ENCODE results near the gene MFSD2B.
A peak's percentile ranks its signal among the peaks of the same experiment; 100 is the strongest.
"Not testable (repeated sequence)": the region's sequence is repeated elsewhere in the genome, so short reads cannot be mapped to it uniquely, and the experiment has no call there.

Gene MFSD2B

DNA sequence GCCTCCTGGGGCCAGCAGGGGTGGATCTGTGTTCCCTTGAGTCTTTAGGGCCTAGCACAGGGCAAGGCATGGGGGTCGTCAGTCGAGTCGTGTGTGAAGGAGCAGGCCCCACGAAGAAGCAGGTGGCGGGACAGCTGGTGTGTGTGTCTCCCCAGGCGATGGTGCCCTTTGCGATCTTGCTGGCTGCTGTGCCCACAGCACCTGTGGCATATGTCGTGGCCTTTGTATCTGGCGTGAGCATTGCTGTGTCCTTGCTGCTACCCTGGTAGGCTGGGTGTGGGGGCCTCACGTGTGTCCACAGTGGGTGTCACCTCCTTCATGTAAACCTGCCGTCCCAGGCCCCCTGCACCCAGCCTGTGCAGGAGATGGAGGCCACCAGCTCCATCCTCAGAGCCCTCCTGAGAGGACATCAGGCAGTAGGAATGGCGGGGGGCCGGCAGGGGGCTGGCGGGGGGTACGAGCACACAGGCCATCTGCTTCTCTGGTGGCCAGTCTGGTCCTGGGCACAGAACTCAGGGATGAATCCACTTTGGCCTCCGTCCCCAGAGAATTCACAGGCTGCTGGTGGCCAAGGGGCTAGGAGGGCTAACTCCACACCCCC, 13.2 kb downstream of the MFSD2B start:
- H3K9me3 ChIP-seq (replicated peaks in 1 of 11) = no peaks in the 10 kb centered on the region
- H3K36me3 ChIP-seq = peaks cover 22 to 67% (median 48%) of the 10 kb centered on the region in 11 experiments

DNA sequence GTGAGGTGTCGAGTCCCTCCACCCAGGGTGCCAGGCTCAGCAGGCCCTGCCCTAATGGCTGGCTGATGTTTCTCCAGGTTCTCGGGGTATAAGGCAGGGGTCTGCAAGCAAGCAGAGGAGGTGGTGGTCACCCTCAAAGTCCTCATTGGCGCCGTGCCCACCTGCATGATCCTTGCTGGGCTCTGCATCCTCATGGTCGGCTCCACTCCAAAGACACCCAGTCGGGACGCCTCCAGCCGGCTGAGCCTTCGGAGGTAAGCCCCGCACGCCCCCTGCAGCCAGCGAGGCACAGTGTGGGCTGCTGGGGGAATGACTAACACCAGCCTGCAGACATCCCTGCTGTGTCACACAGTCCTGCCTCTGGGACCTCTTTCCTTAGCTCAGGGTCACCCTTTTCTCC, 14.1 kb downstream of the MFSD2B start:
- Histone ChIP-seq H3K36me3 (peaks cover 28 to 76% (median 58%) of the 10 kb centered on the region in 11 experiments), H3K4me2 (no peak overlapping the region), H4K20me1 (peaks cover 0 to 35% (median 0%) of the 10 kb centered on the region in 11 experiments; a peak in 5 of 22 replicates), H3K4me1 (no peaks in the 10 kb centered on the region), H3K27me3 (no peaks in the 10 kb centered on the region), H3K9me3 (replicated peaks in 1 of 11) (no peaks in the 10 kb centered on the region), H3K4me3 (no peak overlapping the region), H3K9ac (no peak overlapping the region), H3K27ac (no peak overlapping the region)
- TF ChIP-seq Cebpa-rat (IDR thresholded peaks at IDR 0.05) = no peak

More for the DNA sequence above, 13.2 kb downstream of the MFSD2B start:
- H4K20me1 ChIP-seq = peaks cover 0 to 35% (median 0%) of the 10 kb centered on the region in 11 experiments; a peak in 5 of 22 replicates
- H3K27ac ChIP-seq = no peak overlapping the region
- H3K4me2 ChIP-seq = no peak overlapping the region
- no peak for TF ChIP-seq Cebpa-rat (IDR thresholded peaks at IDR 0.05)
- H3K4me1 ChIP-seq = no peaks in the 10 kb centered on the region
- H3K9ac ChIP-seq = no peak overlapping the region
- no peaks in the 10 kb centered on the region for H3K27me3 ChIP-seq
- no peak overlapping the region for H3K4me3 ChIP-seq

- Histone ChIP-seq H3K27ac (no peak overlapping the region), H3K4me1 (no peaks in the 10 kb centered on the region), H3K9ac (no peak overlapping the region), H4K20me1 (peaks cover 0 to 35% (median 0%) of the 10 kb centered on the region in 11 experiments; a peak in 5 of 22 replicates), H3K36me3 (peaks cover 39 to 87% (median 69%) of the 10 kb centered on the region in 11 experiments), H3K4me3 (no peak overlapping the region), H3K27me3 (no peaks in the 10 kb centered on the region), H3K4me2 (no peak overlapping the region), H3K9me3 (replicated peaks in 1 of 11) (no peaks in the 10 kb centered on the region)
- TF ChIP-seq Cebpa-rat (IDR thresholded peaks at IDR 0.05) = no peak
Measured at GRCh38 chr2:24024996-24025663, 15.2 kb downstream of the MFSD2B start.

- Histone ChIP-seq H3K4me3 (no peak overlapping the region), H4K20me1 (peaks cover 0 to 33% (median 0%) of the 10 kb centered on the region in 11 experiments; a peak in 5 of 22 replicates), H3K36me3 (peaks cover 50 to 98% (median 80%) of the 10 kb centered on the region in 11 experiments)
Measured at GRCh38 chr2:24026233-24026632, 16.3 kb downstream of the MFSD2B start.

DNA sequence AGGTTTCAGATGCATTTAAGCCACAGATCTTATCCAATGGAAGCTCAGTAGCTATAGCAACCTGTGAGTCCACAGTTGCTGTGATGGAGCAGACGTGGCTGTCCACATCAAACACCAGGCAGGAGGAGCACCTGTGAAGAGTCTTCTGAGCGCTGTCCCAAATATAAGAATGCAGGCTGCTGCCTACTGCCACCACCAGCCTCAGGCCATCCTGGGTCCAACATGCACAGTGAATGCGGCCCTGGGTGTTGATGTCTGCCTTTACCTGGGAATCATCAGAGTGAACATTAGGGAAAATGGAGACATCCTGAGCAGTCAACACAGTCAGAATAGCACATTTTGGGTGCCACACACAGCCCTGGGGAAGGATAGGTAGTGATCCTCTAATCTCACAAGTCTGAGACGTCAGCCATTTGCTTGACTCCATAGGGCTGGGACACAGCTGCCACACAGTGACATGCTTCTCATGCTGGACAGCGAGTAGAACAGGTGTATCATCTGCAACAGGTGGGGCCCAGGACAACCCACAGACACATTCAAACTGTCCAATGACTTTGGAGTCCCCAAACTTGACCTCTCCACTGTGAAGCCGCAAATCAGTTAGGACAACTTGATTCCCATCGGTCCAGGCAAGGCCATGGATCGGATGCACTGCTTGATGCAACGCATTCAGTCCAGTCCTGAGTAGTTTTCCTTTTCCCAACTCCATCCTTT, 29.1 kb downstream of the MFSD2B start:
- Histone ChIP-seq H4K20me1 (peaks cover 0 to 18% (median 4%) of the 10 kb centered on the region in 11 experiments; a peak in 7 of 22 replicates), H3K9ac (no peak overlapping the region), H3K27ac (no peak overlapping the region), H3K36me3 (peaks cover 28 to 57% (median 41%) of the 10 kb centered on the region in 11 experiments), H3K4me2 (no peak overlapping the region), H3K4me3 (no peak overlapping the region), H3K4me1 (no peaks in the 10 kb centered on the region), H3K9me3 (replicated peaks in 1 of 11) (no peaks in the 10 kb centered on the region), H3K27me3 (no peaks in the 10 kb centered on the region)
- TF ChIP-seq Cebpa-rat (IDR thresholded peaks at IDR 0.05) = no peak

More at GRCh38 chr2:24026233-24026632, 16.3 kb downstream of the MFSD2B start:
- H3K4me1 ChIP-seq = no peaks in the 10 kb centered on the region
- H3K27ac ChIP-seq = no peak overlapping the region
- no peak overlapping the region for H3K4me2 ChIP-seq
- H3K9me3 ChIP-seq (replicated peaks in 1 of 11) = no peaks in the 10 kb centered on the region
- no peak for TF ChIP-seq Cebpa-rat (IDR thresholded peaks at IDR 0.05)
- H3K27me3 ChIP-seq = no peaks in the 10 kb centered on the region
- H3K9ac ChIP-seq = no peak overlapping the region

GRCh38 chr2:24040511-24040910, 30.6 kb downstream of the MFSD2B start:
- peaks cover 5 to 8% (median 6%) of the 10 kb centered on the region in 10 experiments; a peak in 19 of 20 replicates for H3K4me1 ChIP-seq
- H3K4me3 ChIP-seq = no peak overlapping the region
- H3K9ac ChIP-seq = no peak overlapping the region
- H3K4me2 ChIP-seq = no peak overlapping the region
- no peak overlapping the region for H3K27ac ChIP-seq
- no peaks in the 10 kb centered on the region for H3K9me3 ChIP-seq (replicated peaks in 1 of 11)
- TF ChIP-seq Cebpa-rat (IDR thresholded peaks at IDR 0.05) = no peak
- peaks cover 0 to 18% (median 4%) of the 10 kb centered on the region in 11 experiments; a peak in 6 of 22 replicates for H4K20me1 ChIP-seq
- H3K27me3 ChIP-seq = no peaks in the 10 kb centered on the region
- peaks cover 28 to 45% (median 40%) of the 10 kb centered on the region in 11 experiments for H3K36me3 ChIP-seq

GRCh38 chr2:24043133-24043532, 33.2 kb downstream of the MFSD2B start:
- H3K27ac ChIP-seq; H3K9me3 ChIP-seq (replicated peaks in 1 of 11); H3K4me2 ChIP-seq; H3K4me3 ChIP-seq; H3K9ac ChIP-seq; H3K27me3 ChIP-seq: not testable (repeated sequence)
- Histone ChIP-seq H4K20me1 (peaks cover 0 to 18% (median 0%) of the 10 kb centered on the region in 11 experiments; a peak in 4 of 22 replicates), H3K36me3 (peaks cover 15 to 22% (median 18%) of the 10 kb centered on the region in 11 experiments), H3K4me1 (peaks cover 20 to 25% (median 23%) of the 10 kb centered on the region in 10 experiments)

DNA sequence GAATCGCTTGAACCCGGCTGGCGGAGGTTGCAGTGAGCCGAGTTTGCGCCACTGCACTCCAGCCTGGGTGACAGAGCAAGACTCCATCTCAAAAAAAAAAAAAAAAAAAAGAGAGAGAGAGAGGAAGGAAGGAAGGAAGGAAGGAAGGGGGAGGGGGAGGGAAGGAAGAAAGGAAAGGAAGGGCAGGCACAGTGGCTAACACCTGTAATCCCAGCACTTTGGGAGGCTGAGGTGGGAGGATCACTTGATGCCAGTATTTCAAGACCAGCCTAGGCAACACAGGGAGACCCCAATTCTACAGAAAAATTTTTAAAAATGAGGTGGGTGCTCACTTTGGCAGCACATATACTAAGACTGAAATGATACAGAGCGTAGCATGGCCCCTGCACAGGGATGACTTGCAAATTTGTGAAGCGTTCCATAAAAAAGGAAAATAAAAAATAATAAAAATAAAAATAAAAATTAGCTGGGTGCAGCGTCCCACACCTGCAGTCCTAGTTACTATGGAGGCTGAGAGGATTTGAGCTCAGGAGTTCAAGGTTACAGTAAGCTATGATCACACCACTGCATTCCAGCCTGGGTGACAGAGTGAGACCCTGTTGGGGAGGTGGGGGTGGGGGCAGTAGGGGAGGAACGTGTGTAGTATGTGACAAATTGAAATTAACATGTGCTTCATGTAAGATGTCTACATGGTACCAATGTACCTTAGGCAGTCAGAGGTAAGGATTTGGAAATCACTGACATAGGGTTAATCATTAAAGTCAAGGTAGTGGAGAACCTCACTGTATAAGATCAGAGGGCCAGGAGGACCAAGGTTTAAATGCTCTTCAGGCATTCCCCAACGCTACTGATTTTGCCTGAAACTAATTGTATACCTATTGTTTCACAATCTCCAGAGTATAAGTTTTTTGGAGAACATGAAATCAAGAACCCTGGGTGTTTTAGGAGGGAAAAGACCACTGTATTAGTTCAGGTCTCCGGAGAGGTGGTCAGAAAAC, 35.9 kb downstream of the MFSD2B start:
- H3K4me3 ChIP-seq = peak overlapping the region; percentile 74 to 90 (median 80); a peak in 19 of 20 replicates
- H3K9me3 ChIP-seq (replicated peaks in 1 of 11) = no peaks in the 10 kb centered on the region
- peak overlapping the region; percentile 74 to 85 (median 82); a peak in 13 of 22 replicates for H3K9ac ChIP-seq
- peaks cover 28 to 33% (median 32%) of the 10 kb centered on the region in 11 experiments for H3K27me3 ChIP-seq
- H3K36me3 ChIP-seq = peaks cover 0 to 2% (median 0%) of the 10 kb centered on the region in 11 experiments; a peak in 1 of 22 replicates
- H3K27ac ChIP-seq = no peak overlapping the region
- H3K4me1 ChIP-seq = peaks cover 31 to 43% (median 41%) of the 10 kb centered on the region in 10 experiments
- H3K4me2 ChIP-seq = peak overlapping the region; percentile 67 to 88 (median 80)
- H4K20me1 ChIP-seq = peaks cover 0 to 8% (median 0%) of the 10 kb centered on the region in 11 experiments; a peak in 4 of 22 replicates
- no peak for TF ChIP-seq Cebpa-rat (IDR thresholded peaks at IDR 0.05)
